Gastroesophageal sphincter (tissue), 4 donors: ENCODE results near the gene ASIC2. TPM values are rescaled to one million over a fixed set of nuclear protein-coding genes. Genes with fewer than 3 reads are reported as not detected.

Experiments used
- ATAC-seq: fragments of 150-250 bp; one replicate; pipeline ENCODE4 v1.9.1; 2016; ENCODE audit warnings: mild to moderate bottlenecking, moderate library complexity
- H3K27ac ChIP-seq, 4 donors: fragments of 200-600 bp; sonication (generic) in 3 of 4; 1 replicate in 3 of 4; 2 replicates in 1 of 4; pipeline ENCODE4 v1.5.1; 2016 to 2019
- H3K27me3 ChIP-seq: fragments of 200-600 bp; sonication (generic); one replicate; pipeline ENCODE4 v1.5.1; 2019
- H3K36me3 ChIP-seq, 2 donors: fragments of 200-600 bp; sonication (generic); one replicate each; pipeline ENCODE4 v1.5.1; 2019; ENCODE audit warnings: control low read depth in 1 of 2
- H3K4me1 ChIP-seq, 3 donors: fragments of 200-600 bp; sonication (generic); 1 replicate in 2 of 3; 2 replicates in 1 of 3; pipeline ENCODE4 v1.5.1; 2016 to 2019; ENCODE audit warnings: control low read depth in 2 of 3
- H3K4me3 ChIP-seq, 2 donors: fragments of 200-600 bp; sonication (generic); one replicate each; pipeline ENCODE4 v1.5.1; 2019; ENCODE audit warnings: mild to moderate bottlenecking in 1 of 2, moderate library complexity in 1 of 2
- H3K9me3 ChIP-seq, 3 donors: fragments of 200-600 bp; sonication (generic); one replicate each; pipeline ENCODE4 v1.5.1; 2017 to 2019; ENCODE audit warnings: control low read depth in 2 of 3
- EP300 ChIP-seq: sonication (generic); formaldehyde crosslinking; IDR thresholded peaks from one replicate; pipeline ENCODE4 v1.6.1; 2017; ENCODE audit warnings: antibody characterized with exemption, mild to moderate bottlenecking
- POLR2A ChIP-seq, 2 donors: fragments of 450-650 bp; IDR thresholded peaks; one replicate each; pipeline ENCODE4 v1.6.1; 2017; ENCODE audit warnings: antibody characterized with exemption in 2 of 2, mild to moderate bottlenecking in 2 of 2, moderate library complexity in 1 of 2
- POLR2AphosphoS5 ChIP-seq: sonication (generic); formaldehyde crosslinking; IDR thresholded peaks from one replicate; pipeline ENCODE4 v1.6.1; 2017; ENCODE audit warnings: antibody characterized with exemption
- WGBS, 2 donors: methylation state at CpG; one replicate each; pipeline ENCODE4 v1.1.5; 2018; ENCODE audit warnings: low coverage in 1 of 2; 5-methylcytosine and 5-hydroxymethylcytosine counted together
- total RNA-seq, 4 donors: library from RNA; depleted of rRNA; stranded (reverse); fragments of >200 nt; gene quantifications; one replicate each; pipeline ENCODE4 v1.1.0, GENCODE V29; 2016
- TF ChIP-seq, protein P1 (sequence below), 4 experiments: fragments of 200-600 bp in 2 of 4; fragments of 450-650 bp in 2 of 4; sonication (generic) in 1 of 4; IDR thresholded peaks; one replicate each; pipeline ENCODE4 v1.5.1; 2017 to 2019; ENCODE audit warnings: antibody characterized with exemption in 4 of 4, mild to moderate bottlenecking in 2 of 4, moderate library complexity in 2 of 4

The ASIC2 gene
- total RNA-seq, 4 donors from 2014 or later: 0.15 TPM; not detected in 3

DNA sequence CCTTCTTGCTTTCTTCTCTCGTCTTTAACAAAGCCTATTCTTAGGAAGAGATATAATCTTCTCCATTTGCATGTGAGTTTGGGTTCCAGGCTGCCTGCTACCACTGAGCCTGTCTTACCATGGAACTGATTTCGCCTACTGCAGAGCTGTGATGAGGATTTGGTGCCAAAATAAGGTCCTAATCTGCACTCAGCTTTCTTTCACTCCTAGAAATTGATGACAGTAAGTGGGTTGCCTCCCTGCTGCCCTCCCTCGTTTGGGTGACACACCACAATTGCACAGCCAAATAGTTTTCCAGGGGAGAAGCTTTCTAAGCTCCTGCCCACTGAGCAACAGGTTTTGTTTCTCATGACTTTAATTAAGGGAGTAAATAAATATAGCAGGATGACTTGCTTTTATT lies 25.1 kb upstream of the ASIC2 start:
- H3K27me3 ChIP-seq: peaks cover 30% of the 10 kb centered on the region
- no peaks in the 10 kb centered on the region for H3K4me1 ChIP-seq
- 36 to 52% methylated on average over 3 of the region's 3 CpGs for WGBS, 2 donors
- no peak overlapping the region for H3K27ac ChIP-seq
- ATAC-seq: no peak
- no peaks in the 10 kb centered on the region for H3K36me3 ChIP-seq
- H3K4me3 ChIP-seq: no peak overlapping the region
- no peak for TF ChIP-seq POLR2AphosphoS5
- TF ChIP-seq POLR2A (IDR thresholded peaks at IDR 0.05): no peak
- TF ChIP-seq, protein P1, sequence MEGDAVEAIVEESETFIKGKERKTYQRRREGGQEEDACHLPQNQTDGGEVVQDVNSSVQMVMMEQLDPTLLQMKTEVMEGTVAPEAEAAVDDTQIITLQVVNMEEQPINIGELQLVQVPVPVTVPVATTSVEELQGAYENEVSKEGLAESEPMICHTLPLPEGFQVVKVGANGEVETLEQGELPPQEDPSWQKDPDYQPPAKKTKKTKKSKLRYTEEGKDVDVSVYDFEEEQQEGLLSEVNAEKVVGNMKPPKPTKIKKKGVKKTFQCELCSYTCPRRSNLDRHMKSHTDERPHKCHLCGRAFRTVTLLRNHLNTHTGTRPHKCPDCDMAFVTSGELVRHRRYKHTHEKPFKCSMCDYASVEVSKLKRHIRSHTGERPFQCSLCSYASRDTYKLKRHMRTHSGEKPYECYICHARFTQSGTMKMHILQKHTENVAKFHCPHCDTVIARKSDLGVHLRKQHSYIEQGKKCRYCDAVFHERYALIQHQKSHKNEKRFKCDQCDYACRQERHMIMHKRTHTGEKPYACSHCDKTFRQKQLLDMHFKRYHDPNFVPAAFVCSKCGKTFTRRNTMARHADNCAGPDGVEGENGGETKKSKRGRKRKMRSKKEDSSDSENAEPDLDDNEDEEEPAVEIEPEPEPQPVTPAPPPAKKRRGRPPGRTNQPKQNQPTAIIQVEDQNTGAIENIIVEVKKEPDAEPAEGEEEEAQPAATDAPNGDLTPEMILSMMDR (IDR thresholded peaks at IDR 0.05): no peak
- no peak for TF ChIP-seq EP300
- H3K9me3 ChIP-seq: no peaks in the 10 kb centered on the region

DNA sequence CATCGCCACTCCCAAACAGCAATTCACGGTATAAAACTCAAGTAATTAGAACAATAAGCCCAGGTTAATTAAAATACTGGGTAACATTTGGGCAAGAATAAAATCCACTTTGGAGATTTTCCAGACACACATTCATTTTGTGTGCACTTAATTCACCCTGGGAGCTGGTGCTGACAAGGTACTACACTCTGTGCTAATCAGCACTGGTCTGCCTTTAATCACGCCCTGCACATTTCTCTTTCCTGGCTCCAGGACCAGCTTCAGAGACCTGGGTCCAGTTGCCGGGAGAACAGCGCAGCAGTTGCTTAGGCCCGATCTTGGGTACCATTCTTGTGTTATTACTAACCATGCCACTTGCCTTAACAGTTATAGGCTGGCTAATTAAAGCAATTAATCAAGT lies 23.7 kb upstream of the ASIC2 start:
- no peaks in the 10 kb centered on the region for H3K4me1 ChIP-seq
- H3K27ac ChIP-seq: no peak overlapping the region
- H3K9me3 ChIP-seq: no peaks in the 10 kb centered on the region
- H3K36me3 ChIP-seq: no peaks in the 10 kb centered on the region
- TF ChIP-seq, protein P1 (IDR thresholded peaks at IDR 0.05): no peak
- no peak for TF ChIP-seq EP300
- no peak for TF ChIP-seq POLR2A (IDR thresholded peaks at IDR 0.05)
- TF ChIP-seq POLR2AphosphoS5: no peak
- WGBS, 2 donors: 48 to 80% methylated on average over 1 to 6 of the region's 6 CpGs
- no peak overlapping the region for H3K4me3 ChIP-seq
- H3K27me3 ChIP-seq: peaks cover 45% of the 10 kb centered on the region
- no peak for ATAC-seq

DNA sequence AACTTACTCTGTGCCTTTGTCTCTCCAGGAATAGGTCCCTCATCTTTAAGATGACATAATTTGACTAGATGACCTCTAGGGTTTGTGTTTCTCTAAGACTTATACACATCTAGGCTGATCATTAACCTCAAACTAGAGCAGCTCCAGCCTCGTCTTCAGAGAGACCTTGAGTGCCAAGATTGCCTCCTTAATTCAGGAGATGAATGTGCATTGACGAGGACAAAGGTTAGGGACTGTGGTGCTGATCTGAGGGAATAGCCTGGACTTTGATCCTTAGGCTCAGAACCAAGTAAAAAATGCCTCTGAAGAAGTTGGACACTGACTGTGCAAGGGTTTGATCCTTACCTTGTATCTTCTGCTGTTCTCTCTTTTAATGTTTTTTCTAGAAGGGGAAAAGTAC lies 17.2 kb upstream of the ASIC2 start:
- peaks cover 64% of the 10 kb centered on the region for H3K27me3 ChIP-seq
- H3K27ac ChIP-seq: no peak overlapping the region
- no peaks in the 10 kb centered on the region for H3K4me1 ChIP-seq
- 29 to 60% methylated on average over 1 of the region's 2 CpGs for WGBS, 2 donors
- H3K9me3 ChIP-seq: no peaks in the 10 kb centered on the region
- H3K4me3 ChIP-seq: no peak overlapping the region
- no peak for TF ChIP-seq EP300
- TF ChIP-seq, protein P1 (IDR thresholded peaks at IDR 0.05): no peak
- TF ChIP-seq POLR2A (IDR thresholded peaks at IDR 0.05): no peak
- no peak for TF ChIP-seq POLR2AphosphoS5
- no peak for ATAC-seq
- no peaks in the 10 kb centered on the region for H3K36me3 ChIP-seq

DNA sequence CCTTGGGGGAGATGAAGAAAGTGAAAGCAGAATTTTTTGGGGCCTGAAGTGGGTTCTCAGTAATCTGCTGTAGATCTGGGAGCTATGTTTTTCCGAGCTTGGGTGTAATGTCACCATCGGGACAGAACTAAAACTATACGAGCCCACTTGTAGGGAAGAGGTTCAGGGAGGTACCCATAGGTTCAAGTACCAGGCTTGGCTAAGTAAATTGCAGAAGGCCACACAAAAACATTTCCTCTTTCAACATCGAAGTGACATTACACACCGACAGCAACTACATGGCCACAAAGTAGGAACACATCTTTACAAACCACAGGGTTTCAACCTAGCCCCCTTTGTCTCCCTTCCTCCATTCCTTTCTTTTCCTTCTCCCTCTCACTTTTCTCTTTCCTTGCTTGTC lies 10.2 kb upstream of the ASIC2 start:
- H3K4me3 ChIP-seq: no peak overlapping the region
- 76 to 87% methylated on average over 4 to 5 of the region's 5 CpGs for WGBS, 2 donors
- no peaks in the 10 kb centered on the region for H3K36me3 ChIP-seq
- peaks cover 0 to 10% (median 2%) of the 10 kb centered on the region in 3 donors for H3K9me3 ChIP-seq
- H3K27ac ChIP-seq: no peak overlapping the region
- H3K27me3 ChIP-seq: peaks cover 55% of the 10 kb centered on the region
- no peak for ATAC-seq
- TF ChIP-seq POLR2AphosphoS5 (no peak), EP300 (no peak), POLR2A (IDR thresholded peaks at IDR 0.05) (no peak)
- TF ChIP-seq, protein P1 (IDR thresholded peaks at IDR 0.05): no peak
- no peaks in the 10 kb centered on the region for H3K4me1 ChIP-seq

DNA sequence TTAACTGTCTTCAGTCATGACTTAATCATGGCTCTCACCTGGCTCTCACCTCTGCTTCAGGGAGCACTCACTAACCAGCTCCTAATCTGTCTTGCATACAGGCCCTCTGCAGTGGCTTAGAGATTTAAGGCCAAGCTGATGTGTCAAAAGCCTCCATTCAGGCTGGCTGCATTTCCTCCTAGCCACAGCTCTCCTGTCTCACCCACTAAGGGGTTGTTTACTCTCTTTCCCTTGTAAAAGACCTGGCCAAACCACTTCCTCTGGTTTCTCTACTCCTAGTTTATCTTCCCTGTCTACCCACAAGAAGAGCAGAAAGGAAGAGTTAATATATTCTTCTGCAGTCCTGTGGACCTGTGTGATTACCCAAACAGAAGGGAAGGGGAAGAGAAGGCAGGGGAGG lies 9.3 kb upstream of the ASIC2 start:
- H3K36me3 ChIP-seq: no peaks in the 10 kb centered on the region
- ATAC-seq: no peak

More for the DNA sequence above, 9.3 kb upstream of the ASIC2 start:
- Histone ChIP-seq H3K4me1 (no peaks in the 10 kb centered on the region), H3K4me3 (no peak overlapping the region), H3K27ac (no peak overlapping the region), H3K27me3 (peaks cover 53% of the 10 kb centered on the region), H3K9me3 (peaks cover 0 to 10% (median 2%) of the 10 kb centered on the region in 3 donors)
- TF ChIP-seq, protein P1 (IDR thresholded peaks at IDR 0.05): no peak
- no peak for TF ChIP-seq POLR2A (IDR thresholded peaks at IDR 0.05)
- TF ChIP-seq POLR2AphosphoS5: no peak
- no peak for TF ChIP-seq EP300
